GM15510 (cell line): ENCODE data around the gene C7orf57.

ENCODE experiments used
- POLR2A ChIP-seq: IDR thresholded peaks from 3 replicates; pipeline ENCODE4 v1.6.1; 2011; ENCODE audit warnings: borderline replicate concordance; ENCODE audit not compliant: insufficient read length; ENCODE audit errors: extremely low read depth

Gene C7orf57

DNA sequence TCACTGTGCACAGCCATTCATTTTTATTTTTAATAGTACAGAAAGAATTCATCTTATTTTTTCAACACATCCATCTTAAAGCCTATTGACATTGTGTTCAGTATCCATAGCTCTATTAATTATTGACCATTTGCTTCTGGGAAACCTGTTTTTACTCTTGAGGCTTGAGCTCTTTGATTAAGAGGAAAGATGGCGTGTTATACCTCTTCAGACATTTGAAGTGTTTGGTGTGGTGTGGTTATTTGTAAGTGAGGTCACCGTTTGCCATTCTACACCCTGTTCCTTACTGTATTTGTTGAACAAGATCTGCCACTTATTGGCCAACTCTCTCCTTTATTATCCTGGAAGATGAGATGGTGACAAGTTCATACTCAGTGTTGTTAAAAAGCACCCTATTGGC lies 18.4 kb downstream of the C7orf57 start:
- TF ChIP-seq POLR2A: no peak

DNA sequence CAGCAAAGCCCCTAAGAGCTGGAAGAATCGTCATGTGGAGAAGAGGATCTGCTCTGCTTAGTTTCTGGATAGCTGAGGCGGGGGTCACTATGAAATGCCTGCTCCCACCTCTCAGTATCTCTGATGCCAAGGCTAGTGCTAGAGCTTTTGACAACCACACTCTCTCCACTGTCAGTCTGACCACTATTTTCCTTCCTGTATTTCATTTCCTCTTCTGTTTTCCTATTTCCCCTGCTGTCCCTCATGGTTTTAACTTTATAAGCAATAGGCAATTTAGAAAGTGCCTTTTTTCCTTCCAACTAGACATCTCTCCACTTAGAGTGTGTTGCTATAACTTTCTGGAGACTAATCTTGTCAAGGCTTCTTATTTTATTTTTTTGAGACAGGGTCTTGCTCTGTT lies 23.6 kb downstream of the C7orf57 start:
- TF ChIP-seq POLR2A: no peak

- TF ChIP-seq POLR2A: no peak
Measured at GRCh38 chr7:48059706-48060105, 24.4 kb downstream of the C7orf57 start.

GRCh38 chr7:48063985-48064384 lies 28.6 kb downstream of the C7orf57 start:
- no peak for TF ChIP-seq POLR2A

GRCh38 chr7:48067475-48067874 lies 32.1 kb downstream of the C7orf57 start:
- TF ChIP-seq POLR2A: no peak

- no peak for TF ChIP-seq POLR2A
Measured at GRCh38 chr7:48074204-48074654, 38.9 kb downstream of the C7orf57 start.

DNA sequence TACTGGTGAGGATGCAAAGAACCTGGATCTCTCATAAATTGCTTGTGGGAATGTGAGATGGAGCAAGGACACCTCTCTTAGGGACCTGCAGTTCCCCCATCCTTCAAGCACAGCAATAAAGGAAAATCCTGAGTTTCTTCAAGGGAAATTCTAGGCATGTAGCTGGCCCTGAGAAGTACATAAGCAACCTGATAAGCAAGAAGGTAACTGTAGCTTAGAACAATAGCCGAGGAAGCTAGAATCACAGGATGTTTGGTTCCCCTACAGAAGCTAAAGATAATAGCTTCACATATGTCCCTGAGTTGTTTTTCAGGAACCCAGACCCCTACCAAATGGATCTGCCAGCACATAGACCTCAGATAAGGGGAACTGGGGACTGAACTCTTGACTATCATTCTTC lies 42.1 kb downstream of the C7orf57 start:
- no peak for TF ChIP-seq POLR2A

DNA sequence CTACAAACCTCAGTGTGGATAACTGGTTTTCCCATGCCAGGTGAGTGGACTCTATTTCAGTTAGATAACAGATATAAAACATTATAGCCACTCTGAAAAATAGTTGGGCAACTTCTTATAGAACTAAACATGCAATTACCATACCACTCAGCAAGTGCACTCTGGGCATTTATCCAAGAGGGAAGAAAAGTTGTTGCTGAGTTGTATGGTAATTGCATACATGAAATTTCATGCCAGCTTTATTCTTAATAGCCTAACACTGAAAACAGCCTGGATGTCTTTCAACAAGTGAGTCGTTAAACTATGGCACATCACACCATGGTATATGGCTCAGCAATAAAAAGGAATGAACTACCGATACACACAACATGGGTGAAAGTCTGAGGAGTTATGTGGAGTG lies 43.1 kb downstream of the C7orf57 start:
- no peak for TF ChIP-seq POLR2A

- no peak for TF ChIP-seq POLR2A
Measured at GRCh38 chr7:48083114-48083830, 47.9 kb downstream of the C7orf57 start.

DNA sequence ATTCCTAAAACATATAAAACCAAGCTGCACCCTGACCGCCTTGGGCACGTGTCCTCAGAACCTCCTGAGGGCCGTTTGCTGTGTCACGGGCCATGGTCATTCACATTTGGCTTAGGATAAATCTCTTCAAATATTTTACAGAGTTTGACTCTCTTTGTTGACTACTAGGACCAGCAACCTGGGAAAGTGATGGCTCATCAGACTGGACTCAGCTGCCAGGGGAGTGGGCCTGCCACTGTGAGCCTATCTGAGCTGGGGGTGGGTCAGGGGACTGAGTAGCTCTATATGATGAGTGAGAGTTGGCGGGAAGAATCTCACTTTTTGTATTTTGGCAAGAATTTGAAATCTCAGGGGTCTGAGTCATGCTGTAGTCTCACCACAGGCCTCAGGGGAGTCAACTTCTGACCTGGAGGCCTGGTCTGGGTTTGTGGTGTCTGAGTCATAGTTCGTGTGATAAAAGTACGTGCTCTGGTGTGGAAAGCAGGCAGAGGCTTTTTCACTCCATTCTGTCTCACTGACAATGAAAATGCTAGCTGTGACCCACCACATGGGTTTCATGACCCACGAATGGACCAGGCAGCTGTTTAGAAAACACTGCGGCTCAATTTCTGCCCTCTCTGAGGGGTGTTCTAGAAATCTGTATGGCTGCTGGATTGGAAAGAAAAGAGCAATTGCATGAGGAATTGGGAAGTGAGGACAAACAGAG lies 49.5 kb downstream of the C7orf57 start:
- TF ChIP-seq POLR2A: peak; percentile 34

DNA sequence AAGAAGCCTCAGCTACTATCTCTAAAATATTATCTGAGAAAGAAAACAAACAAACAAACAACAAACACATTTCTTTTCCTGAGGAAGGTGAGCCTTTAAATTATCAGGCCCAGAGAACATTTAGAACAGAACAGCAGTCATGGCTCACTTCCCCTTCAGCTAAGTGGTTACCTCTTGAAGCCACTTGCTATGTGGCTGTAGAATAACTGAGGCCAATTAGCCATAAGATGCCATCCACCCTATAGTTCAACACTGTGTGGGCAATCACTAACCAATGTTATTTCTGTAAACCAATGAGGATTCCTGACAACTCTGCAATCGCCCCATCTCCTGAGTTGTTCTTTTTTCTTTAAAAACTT lies 50.1 kb downstream of the C7orf57 start:
- no peak for TF ChIP-seq POLR2A

DNA sequence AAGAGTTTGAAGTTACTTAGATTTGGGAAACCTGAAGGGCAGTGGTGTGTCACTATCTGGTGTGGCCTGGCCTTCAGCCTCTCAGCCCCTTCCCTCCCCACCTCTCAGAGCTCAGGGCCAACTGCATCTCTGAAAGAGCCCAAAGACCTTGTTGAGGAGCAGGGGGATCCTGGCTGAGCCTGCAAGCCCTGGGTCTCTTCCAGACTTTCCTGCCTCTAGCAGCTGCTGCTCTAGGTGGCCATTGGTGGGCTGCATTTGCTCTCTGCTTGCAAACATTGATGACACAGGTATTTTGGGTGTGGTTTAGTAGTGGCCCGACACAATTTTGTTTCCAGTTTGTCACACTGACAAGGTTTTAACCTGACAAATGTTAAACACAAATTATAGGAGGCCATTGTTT lies 50.6 kb downstream of the C7orf57 start:
- no peak for TF ChIP-seq POLR2A

DNA sequence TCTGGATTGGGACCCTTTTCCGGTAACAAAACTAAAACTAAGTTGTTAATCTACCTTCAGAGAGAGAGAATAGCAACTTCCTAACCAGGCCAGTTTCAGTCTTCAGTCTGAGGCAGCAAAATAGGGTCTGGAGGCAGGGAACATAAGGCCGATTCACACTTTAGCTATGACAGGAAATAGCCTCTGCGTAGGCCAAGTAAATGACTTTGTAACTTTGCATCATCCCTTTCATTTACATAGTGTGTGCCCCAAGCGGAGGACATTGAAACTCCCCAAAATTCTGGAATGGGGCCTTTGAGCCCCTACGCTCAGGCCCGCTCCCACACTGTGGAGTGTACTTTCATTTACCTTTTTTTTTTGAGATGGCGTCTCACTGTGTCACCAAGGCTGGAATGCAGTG lies 52.0 kb downstream of the C7orf57 start:
- peak; percentile 48 for TF ChIP-seq POLR2A

DNA sequence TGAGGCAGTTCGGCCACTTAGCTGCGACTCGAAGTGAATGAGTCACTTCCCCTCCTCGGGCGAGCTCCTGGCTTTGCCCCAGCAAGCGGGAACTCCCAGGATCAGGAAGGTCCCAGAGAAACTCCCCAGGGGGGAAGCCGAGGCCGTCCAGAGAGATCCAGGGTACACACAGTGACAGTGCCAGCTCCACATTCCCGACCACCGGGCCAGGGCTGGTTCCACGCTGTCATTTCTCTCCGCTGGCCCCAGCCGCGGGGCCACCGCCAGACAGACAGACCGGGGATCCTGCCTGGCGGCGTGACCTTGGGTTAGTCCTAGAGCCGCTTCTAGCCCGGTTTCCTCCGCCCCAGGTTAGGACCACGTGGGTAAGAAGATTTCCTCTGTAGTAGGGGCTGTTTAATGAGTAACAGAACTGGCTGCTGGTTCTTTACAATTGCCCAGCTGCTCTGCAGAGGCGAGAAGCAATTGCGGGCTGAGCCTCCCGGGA lies 53.3 kb downstream of the C7orf57 start:
- TF ChIP-seq POLR2A: peak; percentile 58

GRCh38 chr7:48089046-48090003 lies 54.0 kb downstream of the C7orf57 start, which contains the start of gene UPP1:
UPP1 (plus strand) TSS chr7:48089265; CDS start chr7:48094784, 5,519 bp downstream.
- TF ChIP-seq POLR2A: peak; percentile 54
